ENCODE results near the gene MDM4. TPM values are rescaled to one million over a fixed set of nuclear protein-coding genes. Genes with fewer than 3 reads are reported as not detected.

MDM4 gene
- total and polyA plus RNA-seq, 2 donors: 41.0 to 54.4 TPM

GRCh38 chr1:204599596-204599995 lies 83.4 kb downstream of the MDM4 start:
- no peak for DNase-seq (ENCODE audit: low read depth in 6 of 9, low spot score in 9 of 9)
- peaks cover 0 to 3% of the 10 kb centered on the region in 2 donors for H3K4me1 ChIP-seq (ENCODE audit: control insufficient read depth in 2 of 2, insufficient read depth in 2 of 2, low read length in 2 of 2)
- WGBS: 95% methylated on average over 10 of the region's 10 CpGs
- H3K4me3 ChIP-seq (ENCODE audit: low read length in 2 of 2): no peak overlapping the region
- H3K27me3 ChIP-seq (ENCODE audit: control insufficient read depth in 2 of 2, insufficient read depth in 1 of 2, low read length in 1 of 2): no peaks in the 10 kb centered on the region
- H3K9me3 ChIP-seq (ENCODE audit: control insufficient read depth in 2 of 2, insufficient read depth in 1 of 2, low read length in 1 of 2): no peaks in the 10 kb centered on the region
- no peak overlapping the region for H3K27ac ChIP-seq (ENCODE audit: low read depth in 1 of 2, low read length in 1 of 2)
- peaks cover 5 to 25% of the 10 kb centered on the region in 2 donors for H3K36me3 ChIP-seq (ENCODE audit: control insufficient read depth in 2 of 2, insufficient read depth in 2 of 2, low read length in 1 of 2)

DNA sequence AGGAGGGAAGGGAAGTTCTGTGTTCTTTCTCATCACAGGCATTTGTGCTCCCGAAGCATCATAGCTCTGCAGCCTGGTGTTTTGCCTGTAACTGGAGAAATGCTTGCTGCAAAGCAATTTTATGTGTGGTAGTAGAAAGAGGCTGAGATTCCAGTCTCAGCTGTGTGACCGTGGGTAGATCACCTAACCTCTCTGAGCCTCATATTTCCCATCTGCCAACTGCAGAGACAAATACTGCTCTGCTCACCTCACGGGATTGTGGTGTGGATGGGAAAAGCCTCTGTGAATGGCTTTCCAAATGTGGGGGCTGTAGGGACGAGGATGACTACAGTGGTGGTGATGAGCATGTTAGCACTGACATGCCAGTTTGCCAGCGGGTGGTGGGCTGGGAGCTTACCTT lies 84.0 kb downstream of the MDM4 start:
- Histone ChIP-seq H3K4me3 (ENCODE audit: low read length in 2 of 2) (no peak overlapping the region), H3K36me3 (ENCODE audit: control insufficient read depth in 2 of 2, insufficient read depth in 2 of 2, low read length in 1 of 2) (peaks cover 5 to 25% of the 10 kb centered on the region in 2 donors), H3K27me3 (ENCODE audit: control insufficient read depth in 2 of 2, insufficient read depth in 1 of 2, low read length in 1 of 2) (no peaks in the 10 kb centered on the region), H3K9me3 (ENCODE audit: control insufficient read depth in 2 of 2, insufficient read depth in 1 of 2, low read length in 1 of 2) (no peaks in the 10 kb centered on the region), H3K4me1 (ENCODE audit: control insufficient read depth in 2 of 2, insufficient read depth in 2 of 2, low read length in 2 of 2) (peaks cover under 1 to 3% of the 10 kb centered on the region in 2 donors), H3K27ac (ENCODE audit: low read depth in 1 of 2, low read length in 1 of 2) (no peak overlapping the region)
- 98% methylated on average over 5 of the region's 5 CpGs for WGBS
- no peak for DNase-seq (ENCODE audit: low read depth in 6 of 9, low spot score in 9 of 9)

- Histone ChIP-seq H3K9me3 (ENCODE audit: control insufficient read depth in 2 of 2, insufficient read depth in 1 of 2, low read length in 1 of 2) (no peaks in the 10 kb centered on the region), H3K4me3 (ENCODE audit: low read length in 2 of 2) (no peak overlapping the region), H3K27me3 (ENCODE audit: control insufficient read depth in 2 of 2, insufficient read depth in 1 of 2, low read length in 1 of 2) (peaks cover 0 to 2% of the 10 kb centered on the region in 2 donors), H3K36me3 (ENCODE audit: control insufficient read depth in 2 of 2, insufficient read depth in 2 of 2, low read length in 1 of 2) (peaks cover 3 to 25% of the 10 kb centered on the region in 2 donors), H3K27ac (ENCODE audit: low read depth in 1 of 2, low read length in 1 of 2) (no peak overlapping the region), H3K4me1 (ENCODE audit: control insufficient read depth in 2 of 2, insufficient read depth in 2 of 2, low read length in 2 of 2) (peaks cover 3% of the 10 kb centered on the region in 2 donors)
- no peak for DNase-seq (ENCODE audit: low read depth in 6 of 9, low spot score in 9 of 9)
- WGBS: 98% methylated on average over 4 of the region's 4 CpGs
Observed at GRCh38 chr1:204600968-204601367, 84.8 kb downstream of the MDM4 start.

DNA sequence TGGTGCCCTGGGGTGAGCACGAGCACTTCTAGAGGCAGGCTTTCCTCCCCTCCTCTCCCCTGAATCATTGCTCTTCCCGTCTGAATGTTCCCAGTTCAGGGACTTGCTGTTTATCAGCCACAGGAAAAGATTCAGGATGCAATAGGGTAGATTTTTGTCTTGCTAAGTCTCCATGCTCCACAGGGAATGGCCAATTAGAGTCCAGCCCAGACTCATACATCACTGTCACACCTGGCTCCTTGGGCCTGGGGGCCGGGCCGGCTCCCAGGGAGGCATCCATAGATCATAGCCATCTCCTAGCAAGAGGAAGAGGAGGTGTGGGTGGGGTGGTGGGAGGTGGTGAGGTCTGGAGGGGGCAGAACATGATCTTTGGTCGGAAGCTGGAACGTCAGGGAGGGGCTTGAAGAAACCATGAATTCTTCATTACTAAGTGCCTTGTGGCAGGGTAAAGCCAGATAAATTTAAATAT lies 85.9 kb downstream of the MDM4 start:
- Histone ChIP-seq H3K4me3 (ENCODE audit: low read length in 2 of 2) (no peak overlapping the region), H3K4me1 (ENCODE audit: control insufficient read depth in 2 of 2, insufficient read depth in 2 of 2, low read length in 2 of 2) (peaks cover 3% of the 10 kb centered on the region in 2 donors), H3K36me3 (ENCODE audit: control insufficient read depth in 2 of 2, insufficient read depth in 2 of 2, low read length in 1 of 2) (peaks cover 3 to 19% of the 10 kb centered on the region in 2 donors), H3K27me3 (ENCODE audit: control insufficient read depth in 2 of 2, insufficient read depth in 1 of 2, low read length in 1 of 2) (peaks cover 0 to 2% of the 10 kb centered on the region in 2 donors), H3K9me3 (ENCODE audit: control insufficient read depth in 2 of 2, insufficient read depth in 1 of 2, low read length in 1 of 2) (no peaks in the 10 kb centered on the region), H3K27ac (ENCODE audit: low read depth in 1 of 2, low read length in 1 of 2) (no peak overlapping the region)
- DNase-seq (ENCODE audit: low read depth in 6 of 9, low spot score in 9 of 9): no peak
- WGBS: 92% methylated on average over 6 of the region's 6 CpGs

DNA sequence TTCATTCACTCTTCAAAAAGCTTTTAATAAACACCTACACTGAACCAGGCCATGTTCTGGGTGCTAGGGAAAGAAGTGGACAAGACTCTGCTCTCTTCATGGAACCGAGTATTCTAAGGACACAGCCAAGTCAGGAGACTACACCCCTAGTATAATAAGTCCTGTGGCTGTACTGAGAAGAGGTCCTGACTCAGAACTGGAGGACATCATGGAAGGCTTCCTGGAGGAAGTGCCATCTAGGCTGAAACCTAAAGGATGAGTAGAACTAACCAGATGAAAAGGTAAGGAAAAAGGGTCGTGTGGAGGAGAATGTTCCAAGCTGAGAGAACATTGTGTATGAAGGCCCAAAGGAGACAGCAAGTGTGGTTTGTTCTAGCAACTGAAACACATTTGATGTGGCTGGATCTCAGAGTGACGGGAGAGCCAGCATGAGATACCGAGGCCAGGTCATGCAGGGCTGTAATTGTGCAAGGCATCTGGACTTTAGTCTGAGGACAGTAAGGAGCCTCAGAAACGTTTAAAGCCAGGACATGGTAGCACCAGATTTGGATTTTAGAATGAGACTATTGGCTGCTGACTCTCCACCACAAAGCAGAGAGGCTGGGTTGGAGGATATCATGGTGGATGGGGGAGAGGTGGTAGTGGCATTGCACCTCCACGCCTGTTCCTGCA lies 86.8 kb downstream of the MDM4 start:
- 91% methylated on average over 6 of the region's 6 CpGs for WGBS
- Histone ChIP-seq H3K4me3 (ENCODE audit: low read length in 2 of 2) (no peak overlapping the region), H3K27ac (ENCODE audit: low read depth in 1 of 2, low read length in 1 of 2) (no peak overlapping the region), H3K36me3 (ENCODE audit: control insufficient read depth in 2 of 2, insufficient read depth in 2 of 2, low read length in 1 of 2) (peaks cover 3 to 12% of the 10 kb centered on the region in 2 donors), H3K9me3 (ENCODE audit: control insufficient read depth in 2 of 2, insufficient read depth in 1 of 2, low read length in 1 of 2) (no peaks in the 10 kb centered on the region), H3K27me3 (ENCODE audit: control insufficient read depth in 2 of 2, insufficient read depth in 1 of 2, low read length in 1 of 2) (peaks cover 0 to 2% of the 10 kb centered on the region in 2 donors), H3K4me1 (ENCODE audit: control insufficient read depth in 2 of 2, insufficient read depth in 2 of 2, low read length in 2 of 2) (peaks cover 3% of the 10 kb centered on the region in 2 donors)
- no peak for DNase-seq (ENCODE audit: low read depth in 6 of 9, low spot score in 9 of 9)

- H3K27ac ChIP-seq (ENCODE audit: low read depth in 1 of 2, low read length in 1 of 2): no peak overlapping the region
- peaks cover 0 to 6% of the 10 kb centered on the region in 2 donors for H3K36me3 ChIP-seq (ENCODE audit: control insufficient read depth in 2 of 2, insufficient read depth in 2 of 2, low read length in 1 of 2)
- 80% methylated on average over 7 of the region's 7 CpGs for WGBS
- no peak overlapping the region for H3K4me3 ChIP-seq (ENCODE audit: low read length in 2 of 2)
- DNase-seq (ENCODE audit: low read depth in 6 of 9, low spot score in 9 of 9): no peak
- H3K4me1 ChIP-seq (ENCODE audit: control insufficient read depth in 2 of 2, insufficient read depth in 2 of 2, low read length in 2 of 2): peaks cover 3% of the 10 kb centered on the region in 2 donors
- H3K27me3 ChIP-seq (ENCODE audit: control insufficient read depth in 2 of 2, insufficient read depth in 1 of 2, low read length in 1 of 2): peaks cover 0 to 2% of the 10 kb centered on the region in 2 donors
- no peaks in the 10 kb centered on the region for H3K9me3 ChIP-seq (ENCODE audit: control insufficient read depth in 2 of 2, insufficient read depth in 1 of 2, low read length in 1 of 2)
Observed at GRCh38 chr1:204605791-204606190, 89.6 kb downstream of the MDM4 start.

Other genes starting within 250 kb of the MDM4 start
- 0.47 TPM for gene PLEKHA6, start 156.5 kb upstream of the MDM4 start, total RNA-seq
- 1.4 TPM for gene PLEKHA6, start 156.5 kb upstream of the MDM4 start, polyA plus RNA-seq
- 29.8 TPM for gene PPP1R15B, start 104.6 kb upstream of the MDM4 start, total RNA-seq
- gene PPP1R15B, start 104.6 kb upstream of the MDM4 start, polyA plus RNA-seq: 26.2 TPM
- 8.4 TPM for gene PIK3C2B, start 21.6 kb upstream of the MDM4 start, total RNA-seq
- 12.6 TPM for gene PIK3C2B, start 21.6 kb upstream of the MDM4 start, polyA plus RNA-seq
- 0.66 TPM for gene LRRN2, start 169.3 kb downstream of the MDM4 start, total RNA-seq
- 3.0 TPM for gene LRRN2, start 169.3 kb downstream of the MDM4 start, polyA plus RNA-seq

Measured in thymus (tissue), 11 donors.